SHP77 (cell line): ENCODE data around the gene ASCC3.

Source experiments
- DNase-seq, 2 experiments: peaks; one replicate each; lab custom pipeline; 2025; lab: John Stamatoyannopoulos, UW

ASCC3 gene

DNA sequence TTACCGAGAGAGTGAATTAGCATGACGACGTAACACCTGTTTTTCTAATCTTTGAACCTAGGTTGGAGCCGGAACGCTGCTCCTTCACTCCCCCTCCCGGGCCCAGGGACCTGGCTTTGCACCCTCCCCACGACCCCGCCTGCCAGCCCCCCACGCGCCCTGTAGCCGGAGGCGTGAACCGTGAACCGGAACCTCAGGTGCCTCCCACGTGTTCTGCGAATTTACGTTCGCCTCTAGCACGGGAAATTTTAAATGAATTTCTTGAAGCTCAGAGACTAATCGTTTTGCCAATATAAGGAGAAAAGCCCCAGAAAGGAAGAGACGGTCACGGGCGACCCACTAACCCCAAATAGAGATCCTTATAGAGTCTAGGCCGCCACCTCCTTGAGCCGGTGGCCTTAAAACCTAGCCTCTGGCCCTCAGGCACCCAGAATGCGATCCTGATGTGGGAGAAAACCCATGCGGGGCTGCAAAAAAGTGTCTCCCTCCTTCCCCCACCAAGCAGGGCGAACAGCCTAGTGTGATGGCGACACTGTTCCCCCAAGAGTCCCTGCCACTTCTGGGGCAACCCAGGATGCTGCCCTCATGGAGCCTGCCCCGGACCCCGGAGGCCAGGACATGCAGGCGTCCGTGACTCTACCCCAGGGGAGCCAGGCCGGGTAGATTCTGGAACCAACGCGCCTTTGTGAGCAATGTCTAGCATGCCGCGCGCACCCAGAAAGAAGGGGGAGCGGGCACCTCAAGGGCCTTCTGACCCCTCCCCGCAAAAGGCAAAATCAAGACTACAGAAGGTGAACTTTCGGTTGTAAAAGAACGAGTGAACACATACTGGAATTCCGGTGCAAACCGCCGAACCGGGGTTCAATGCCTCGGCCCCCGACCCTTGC, 413.8 kb downstream of the ASCC3 start:
- no peak for DNase-seq

DNA sequence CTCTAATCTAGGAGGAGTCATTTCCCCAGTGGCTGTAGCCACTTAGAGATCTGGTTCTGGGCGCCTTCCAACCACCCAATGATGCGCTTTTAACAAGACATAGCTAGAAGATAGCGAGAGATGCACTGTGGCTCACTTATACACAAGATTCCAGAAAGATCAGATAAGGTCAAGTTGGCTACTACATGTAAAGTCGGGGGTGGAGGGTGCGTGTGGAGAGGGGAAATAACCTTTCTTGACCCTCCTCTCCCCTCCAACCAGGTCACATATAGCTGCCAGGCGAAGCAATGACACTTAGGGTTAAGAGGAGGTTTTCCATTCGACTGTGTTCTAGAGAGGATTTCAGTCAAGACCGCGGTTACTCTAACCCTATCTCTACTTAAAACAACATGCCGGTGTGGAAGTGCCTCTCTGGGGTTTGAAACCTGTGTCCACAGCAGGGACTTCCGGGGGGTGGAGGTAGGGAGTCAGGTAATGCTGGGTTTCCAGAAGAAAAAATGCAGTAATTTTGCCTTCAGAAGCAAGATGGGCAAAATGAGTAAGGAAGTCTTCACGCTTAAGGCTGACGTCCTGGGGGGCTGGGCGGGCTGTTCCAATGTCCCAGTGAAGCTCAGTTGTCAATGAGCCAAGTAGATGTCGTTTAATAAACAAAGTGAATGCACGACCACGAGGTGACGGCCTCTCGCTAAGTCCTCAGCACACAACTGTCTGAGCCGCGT, 414.6 kb downstream of the ASCC3 start:
- DNase-seq = peak; percentile 47 to 72

DNA sequence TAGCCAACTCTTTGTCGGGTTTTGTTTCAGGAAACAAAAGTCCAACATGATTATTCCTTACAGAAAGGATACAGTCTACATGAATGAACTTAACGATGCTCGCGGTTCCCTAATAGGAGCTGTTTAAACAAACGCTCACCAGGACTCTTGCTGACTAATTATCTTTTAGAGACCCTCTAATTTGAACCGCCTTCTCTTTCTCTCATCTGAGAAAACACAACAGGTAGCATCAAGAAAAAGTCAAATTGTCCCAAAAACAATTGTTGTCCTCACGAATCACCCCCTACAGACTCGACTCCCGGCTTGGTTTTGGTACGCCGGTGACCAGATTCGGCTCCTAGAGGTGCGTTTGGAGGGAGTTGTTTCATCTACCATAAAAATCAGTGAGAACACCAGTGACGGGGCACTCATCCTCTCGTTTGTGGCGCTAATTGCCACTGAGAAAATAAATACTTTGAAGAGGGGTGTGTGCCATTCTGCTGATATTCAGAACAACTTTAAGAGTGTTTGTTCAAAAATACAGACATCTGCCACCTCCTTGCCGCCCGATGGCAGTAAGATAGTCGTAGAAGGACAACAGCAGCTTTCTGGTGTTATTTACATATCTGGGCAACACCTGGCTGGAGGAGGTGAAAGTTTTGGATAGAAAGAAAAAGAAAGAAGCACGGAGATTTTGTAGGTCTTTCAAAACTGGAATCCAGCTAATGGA, 415.3 kb downstream of the ASCC3 start:
- DNase-seq = no peak

DNA sequence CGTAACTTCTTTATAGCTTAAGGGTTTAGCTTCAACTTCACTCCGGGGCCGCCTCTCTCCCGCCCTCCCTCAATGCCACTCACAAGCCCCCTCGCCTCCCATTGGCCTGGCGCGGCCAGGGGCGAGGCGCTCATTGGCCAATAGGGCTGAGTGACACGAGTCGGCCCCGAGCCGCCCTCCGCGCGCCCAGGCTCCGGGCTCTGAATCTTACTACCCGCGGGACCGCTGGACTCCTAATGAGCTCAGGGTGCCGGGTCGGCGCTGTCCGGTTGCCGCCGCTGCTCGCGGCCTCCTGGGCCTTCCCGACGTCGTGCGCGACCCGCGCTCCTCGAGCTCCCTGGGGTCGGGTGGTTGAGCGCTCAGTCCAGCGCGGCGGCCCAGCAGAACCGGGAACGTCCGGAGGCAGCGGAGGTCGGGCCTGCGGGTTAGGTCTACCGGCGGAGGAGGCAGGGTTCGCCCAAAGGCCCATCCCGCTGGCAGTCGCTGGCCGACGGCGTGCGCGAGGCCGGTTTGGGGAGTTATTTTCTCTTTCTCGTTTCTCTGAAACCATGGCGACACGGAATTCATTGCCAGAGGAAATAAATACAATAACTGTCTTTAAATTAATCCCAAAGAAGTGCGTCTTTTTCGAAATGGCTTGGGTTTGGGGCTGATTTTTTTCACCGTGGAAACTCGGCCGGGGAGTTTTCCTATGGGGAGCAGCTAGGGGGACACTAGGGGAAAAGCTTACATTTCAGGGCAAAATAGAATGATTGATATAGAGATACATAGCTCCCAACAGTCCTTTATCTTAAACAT, 416.0 kb downstream of the ASCC3 start, which contains the start of gene SIM1:
Gene SIM1, minus strand, starts transcription at position 19 of the 798 bp plus-strand sequence. CDS start 1,453 bp downstream, outside the sequence.
- DNase-seq = no peak

DNA sequence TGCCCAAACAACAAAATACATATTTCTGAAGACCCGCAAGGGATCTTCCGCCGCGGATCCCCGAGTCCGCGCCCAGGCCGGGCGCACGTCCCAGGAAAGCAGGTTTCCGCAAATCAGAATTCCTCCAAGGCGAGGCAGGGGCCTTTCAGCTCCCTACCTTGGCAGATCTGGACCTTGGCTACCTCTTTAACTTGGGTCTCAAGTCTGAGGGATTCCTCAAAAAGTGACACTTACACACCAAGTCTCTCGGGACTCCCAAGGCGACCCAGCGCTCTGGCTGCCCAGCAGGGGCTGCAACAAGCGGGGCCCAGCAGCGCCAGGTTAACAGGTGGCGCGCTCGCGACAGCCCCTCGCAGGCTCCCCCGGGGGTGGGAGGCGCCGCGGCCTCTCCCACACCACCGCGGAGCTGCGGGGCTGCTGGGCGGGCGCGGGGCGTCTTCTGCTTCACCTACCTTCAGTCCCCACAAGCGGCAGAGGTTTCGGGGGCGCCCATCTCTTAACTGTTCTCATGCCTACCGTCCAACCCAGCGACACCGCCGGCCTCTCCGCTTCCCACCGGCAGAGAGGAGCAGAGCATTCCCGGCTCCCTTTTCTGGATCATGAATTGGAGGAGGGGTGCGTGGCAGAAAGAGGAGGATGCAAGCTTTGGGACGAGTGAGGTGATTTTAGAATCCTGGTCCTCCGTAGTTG, 416.8 kb downstream of the ASCC3 start:
- DNase-seq = no peak

DNA sequence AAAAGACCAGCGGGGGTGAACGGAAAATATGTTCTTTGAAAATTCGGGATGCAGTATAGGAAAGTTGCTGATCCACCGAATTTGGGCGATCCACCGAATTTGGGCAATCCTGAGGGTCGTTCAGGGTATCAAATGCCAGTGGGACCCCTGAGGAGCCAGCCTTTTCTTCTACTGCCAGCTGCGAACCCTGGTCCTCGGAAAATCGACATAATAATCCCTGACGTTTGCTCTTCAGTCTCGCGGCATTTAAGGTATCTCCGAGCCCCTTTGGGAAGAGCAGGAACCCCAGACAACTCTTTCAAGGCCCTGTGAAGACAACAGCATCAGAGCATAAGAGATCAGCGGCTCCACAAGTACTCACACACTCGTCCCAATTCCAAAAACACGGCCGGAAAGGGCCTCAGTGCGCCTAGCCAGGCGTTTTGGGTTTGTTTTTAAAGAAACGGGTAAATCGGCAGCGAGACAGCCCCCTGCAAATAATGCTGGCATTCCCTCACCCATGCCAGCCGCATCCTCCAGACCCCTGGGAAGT, 417.4 kb downstream of the ASCC3 start:
- no peak for DNase-seq

DNA sequence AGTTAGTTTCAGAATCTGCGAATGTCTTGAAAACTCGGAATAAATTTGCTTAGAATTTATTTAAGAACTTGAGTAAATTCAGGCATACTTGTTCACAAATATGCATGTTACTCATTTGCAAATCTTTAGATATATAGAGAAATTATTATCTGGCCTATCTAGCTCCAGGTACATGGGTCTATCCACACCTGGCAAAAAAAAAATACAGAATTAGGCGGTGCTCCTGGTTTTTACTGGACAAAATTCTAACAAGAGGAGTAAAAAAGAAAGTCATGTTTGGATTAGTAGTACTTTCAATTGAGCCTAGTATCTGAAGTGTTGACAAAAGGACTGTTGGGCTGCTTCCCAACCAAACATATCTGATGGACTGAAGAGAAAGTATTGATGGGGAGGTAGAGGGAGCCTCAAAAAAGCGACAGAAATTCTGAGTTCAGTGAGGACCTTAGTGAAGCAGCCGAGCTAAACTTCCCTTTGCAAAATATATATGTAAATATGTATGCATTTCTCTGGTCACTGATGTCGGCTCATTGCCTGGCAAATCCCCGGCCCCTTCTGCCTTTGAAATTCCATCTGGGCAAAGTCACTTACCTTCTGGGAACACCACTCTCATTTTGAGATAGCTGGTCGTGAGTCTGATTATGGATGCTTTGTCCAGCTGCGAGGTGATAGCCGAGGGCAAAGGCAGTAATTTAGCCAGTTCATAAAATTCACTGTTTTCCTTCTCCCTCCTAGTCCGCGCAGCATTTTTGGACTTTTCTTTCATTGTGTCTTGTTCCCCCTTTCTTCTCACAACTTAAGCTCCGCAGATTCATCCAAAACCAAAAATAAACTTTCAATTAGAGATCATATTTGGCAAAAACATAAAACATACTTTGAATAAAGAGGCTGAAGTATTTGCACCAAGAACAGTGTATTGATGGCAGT, 418.2 kb downstream of the ASCC3 start:
- DNase-seq = peak; percentile 13 to 26

DNA sequence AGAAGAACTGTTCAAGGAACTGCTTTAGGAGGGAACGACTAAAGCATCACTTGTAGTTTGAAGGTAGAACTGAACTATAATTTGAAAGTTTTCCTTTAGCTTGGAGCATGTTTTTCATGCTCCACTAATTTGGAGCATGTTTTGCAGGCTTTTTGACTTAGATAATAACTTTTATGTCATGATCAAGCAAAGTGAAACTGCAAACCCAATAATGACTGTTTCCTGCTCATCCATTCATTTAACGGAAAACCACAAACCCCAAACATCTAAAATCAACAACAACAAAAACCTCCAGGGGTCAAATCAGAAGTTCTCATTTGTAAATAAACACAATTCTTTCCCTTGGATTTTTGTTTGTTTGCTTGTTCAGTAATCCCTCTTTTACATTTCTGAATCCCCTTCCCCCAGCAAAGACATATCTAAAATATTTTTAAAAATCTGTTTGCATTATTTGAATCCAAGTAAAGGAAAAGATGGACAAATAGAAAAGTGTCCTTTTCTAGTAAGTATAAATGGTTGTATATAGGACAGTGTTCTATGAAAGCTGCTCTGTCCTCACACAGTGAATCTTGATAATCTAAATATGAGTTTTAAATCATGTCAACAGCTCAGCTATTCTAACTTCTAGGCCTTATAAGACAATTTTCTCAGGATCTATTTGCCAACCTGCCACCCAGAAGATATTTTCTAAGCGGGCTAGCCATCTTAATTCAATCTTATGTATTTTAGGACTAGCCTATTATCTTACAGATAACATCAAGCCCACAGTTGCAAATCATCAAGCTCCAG, 419.0 kb downstream of the ASCC3 start:
- DNase-seq = no peak

DNA sequence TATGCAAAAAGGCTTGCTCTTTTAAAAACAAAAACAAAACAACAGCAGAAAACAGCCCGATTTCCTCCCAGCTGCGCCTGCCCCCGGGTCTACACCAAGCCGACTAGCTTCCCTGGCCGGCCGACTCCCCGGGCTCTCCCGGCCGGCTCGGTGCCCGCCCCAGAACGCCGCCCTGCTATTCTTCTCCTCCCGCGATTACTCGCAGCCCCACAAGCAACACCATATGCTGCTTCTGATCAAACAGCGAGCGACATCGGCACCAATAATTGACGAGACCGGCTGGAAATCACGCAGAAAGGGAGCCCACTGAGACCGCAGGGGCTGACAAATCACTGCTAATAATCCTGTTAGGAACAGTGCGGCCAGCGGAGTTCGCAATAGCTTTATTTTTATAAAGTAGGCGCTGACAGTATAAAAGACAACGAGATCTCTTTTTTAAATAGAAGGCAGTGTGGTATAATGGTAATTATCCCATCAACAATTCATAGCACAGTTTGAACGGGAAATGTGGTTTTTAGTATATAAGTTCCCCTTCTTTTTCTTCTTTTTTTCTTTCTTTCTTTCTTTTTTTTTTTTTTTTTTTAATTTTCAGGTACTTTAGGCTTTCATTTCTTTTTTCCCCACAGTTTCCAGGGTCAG, 419.7 kb downstream of the ASCC3 start:
- DNase-seq = peak; percentile 62 to 89

DNA sequence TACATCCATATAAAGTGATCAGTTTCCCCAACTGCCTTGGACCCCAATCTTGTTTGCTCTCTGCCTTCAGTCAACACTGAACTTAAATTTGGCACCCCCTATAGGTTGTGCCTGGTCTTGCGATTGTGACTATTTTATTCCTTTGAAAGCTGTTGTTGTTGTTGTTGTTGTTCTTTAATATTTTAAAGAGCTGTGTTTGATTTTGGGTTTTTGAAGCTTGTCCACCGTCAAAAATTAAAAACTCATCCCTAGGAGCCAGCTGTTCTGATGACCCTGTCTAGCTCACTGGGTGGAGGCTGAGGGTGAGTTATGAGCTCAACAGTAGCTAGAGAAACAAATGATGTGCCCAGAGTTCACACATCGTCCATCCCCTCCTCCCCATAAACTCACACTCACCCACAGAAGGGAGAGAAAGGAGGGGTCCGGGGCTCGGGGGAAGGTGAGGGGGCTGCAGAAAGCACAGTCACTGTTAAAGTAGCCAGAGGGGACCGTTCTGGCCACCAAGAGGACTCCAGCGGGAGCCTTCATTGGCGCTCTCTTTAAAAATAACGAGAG, 420.4 kb downstream of the ASCC3 start:
- DNase-seq = peak; percentile 30 to 32

DNA sequence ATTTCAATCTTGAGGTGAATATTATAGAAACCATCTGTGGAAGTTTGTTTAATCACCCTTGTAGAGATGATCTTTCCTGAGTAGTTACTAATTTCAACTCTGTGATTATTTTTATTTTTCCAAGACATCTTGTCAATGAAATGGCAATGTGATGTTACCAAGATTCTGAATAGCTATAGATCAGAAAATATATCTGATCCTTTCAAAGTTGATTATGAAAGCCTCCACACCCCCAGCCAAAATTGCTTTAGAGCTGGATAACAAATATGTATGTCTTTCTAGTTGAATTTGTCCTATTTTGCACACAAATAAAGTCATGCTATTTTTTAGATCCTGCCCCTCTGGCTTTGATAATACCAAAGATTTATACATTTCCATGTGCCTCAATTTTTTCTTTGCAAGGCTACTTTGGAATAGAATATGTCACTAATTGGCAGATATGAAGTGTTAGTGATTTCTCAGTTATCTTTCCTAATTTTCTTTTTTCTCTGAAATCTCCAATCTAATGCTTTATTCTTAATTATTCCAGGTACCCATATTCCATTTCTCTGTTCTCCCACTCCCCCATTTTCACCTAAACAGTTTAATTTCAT, 421.4 kb downstream of the ASCC3 start:
- DNase-seq = no peak

DNA sequence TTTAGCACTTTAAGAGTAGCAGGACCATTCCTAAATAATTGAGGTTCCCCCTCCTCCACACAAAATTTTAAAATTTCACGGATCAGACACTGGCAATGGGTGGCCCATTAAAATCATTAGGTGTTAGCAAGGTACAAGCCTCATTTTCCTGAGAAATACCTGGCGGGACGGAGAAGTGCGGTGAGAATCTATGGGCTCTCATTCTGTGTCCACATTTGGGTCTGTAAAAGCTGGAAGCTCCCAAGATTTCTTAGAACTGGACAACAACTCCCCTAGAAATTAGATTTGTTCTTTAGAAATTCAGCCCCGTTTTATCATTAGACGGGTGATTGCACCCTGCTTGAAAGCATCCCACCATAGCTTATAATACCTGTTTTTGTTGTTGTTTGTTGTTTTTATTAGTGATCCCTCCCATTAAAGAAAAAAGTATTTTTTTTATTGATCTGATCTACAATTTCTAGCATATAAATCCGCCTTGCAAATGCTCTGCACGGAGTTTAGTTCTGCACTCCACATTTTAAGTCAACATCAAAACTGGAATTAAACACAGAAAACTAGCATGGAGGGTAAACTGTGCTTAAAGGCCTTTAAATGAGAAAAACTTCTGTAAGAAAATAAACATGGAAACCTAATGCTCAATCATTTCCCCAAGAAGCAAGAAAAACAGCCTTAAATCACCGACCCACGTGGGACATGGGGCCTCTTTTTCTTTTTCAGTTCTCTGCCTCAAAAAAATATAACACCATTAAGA, 422.1 kb downstream of the ASCC3 start:
- no peak for DNase-seq
